ENCODE data around the gene ATP5F1B. TPM values are rescaled to one million over a fixed set of nuclear protein-coding genes. Genes with fewer than 3 reads are reported as not detected.

The ATP5F1B gene
- total and polyA plus RNA-seq, 9 of the 15 experiments (the other 6 are each of a cell fraction or from before 2014, with no cell fraction given) = 908 to 3,125 (median 1,482) TPM

- Histone ChIP-seq H3K4me2 (ENCODE audit: insufficient read depth, low read length) (no peak overlapping the region), H4K20me1 (replicated peaks; ENCODE audit: control insufficient read depth, insufficient read depth, low read length) (peaks cover 5% of the 10 kb centered on the region; the same call in 1 of the 2 replicates), H2AFZ (ENCODE audit: low read depth, low read length) (no peak overlapping the region), H3K79me2 (ENCODE audit: control insufficient read depth, insufficient read depth, low read length) (no peaks in the 10 kb centered on the region), H3K9me1 (ENCODE audit: control insufficient read depth, insufficient read depth, low read length) (no peaks in the 10 kb centered on the region), H3K36me3 (ENCODE audit: control insufficient read depth, insufficient read depth, low read length) (peaks cover 82% of the 10 kb centered on the region), H3K27ac (ENCODE audit: extremely low read depth, low read depth, low read length) (no peak overlapping the region), H3K9me3 (replicated peaks; ENCODE audit: control insufficient read depth, insufficient read depth, low read depth, low read length) (no peaks in the 10 kb centered on the region), H3K9ac (ENCODE audit: insufficient read depth in 1 of 2, low read depth in 2 of 2, low read length in 2 of 2) (no peak overlapping the region), H3K4me3 (no peak overlapping the region), H3K27me3 (ENCODE audit: control insufficient read depth in 2 of 2, insufficient read depth in 2 of 2, low read length in 2 of 2) (no peaks in the 10 kb centered on the region), H3K4me1 (replicated peaks in 1 of 2; ENCODE audit: control insufficient read depth in 2 of 2, insufficient read depth in 2 of 2, low read length in 2 of 2) (no peaks in the 10 kb centered on the region; a peak in 1 of 5 replicates)
- intact Hi-C loops (cut with micrococcal nuclease) = no loop called here
- ChIA-PET CTCF (ENCODE audit: low intra/inter-chr PET ratio) (no interaction called here), POLR2A (no interaction called here)
- ATAC-seq (no peak), FAIRE-seq (no peak), DNase-seq (ENCODE audit: extremely low read depth in 1 of 4, low spot score in 3 of 4) (no peak)
- no TSS peak for BruUV-seq (replicated peaks)
- 93% methylated on average over 15 of the region's 15 CpGs for WGBS (ENCODE audit: insufficient coverage, low coverage, missing lambda C conversion rate)
- in situ Hi-C loops (cut with MboI) = no loop called here
- TF ChIP-seq ZBTB40 (IDR thresholded peaks at IDR 0.05) (no peak), ZBTB40 (CRISPR knock-in tag; IDR thresholded peaks at IDR 0.05) (no peak), ZBTB2 (IDR thresholded peaks at IDR 0.05) (no peak)
Measured at GRCh38 chr12:56599041-56599440, 46.7 kb downstream of the ATP5F1B start.
